Activated CD4-positive, alpha-beta T cell treated with anti-CD3 and anti-CD28 coated beads, Interleukin-10, Interleukin-2, amounts not matched to agents 100 ng/mL and 50 ng/mL, durations not matched to agents 16 hours and 8 hours (primary cell): Measurements from ENCODE around the gene SAFB2.

Experiments used
- DNase-seq: peaks from one replicate; pipeline ENCODE4 v3.0.0-alpha.2; 2020

SAFB2 gene

GRCh38 chr19:5605362-5605761 lies 17.2 kb downstream of the SAFB2 start:
- no peak for DNase-seq

GRCh38 chr19:5603626-5604025 lies 18.9 kb downstream of the SAFB2 start:
- no peak for DNase-seq

GRCh38 chr19:5600797-5601196 lies 21.8 kb downstream of the SAFB2 start:
- DNase-seq, result no peak

GRCh38 chr19:5595745-5596144 lies 26.8 kb downstream of the SAFB2 start:
- no peak for DNase-seq

- no peak for DNase-seq
These were observed 27.4 kb downstream of the SAFB2 start for GRCh38 chr19:5595129-5595528.

GRCh38 chr19:5594521-5594950 lies 28.0 kb downstream of the SAFB2 start:
- no peak for DNase-seq

GRCh38 chr19:5593343-5594255 lies 29.0 kb downstream of the SAFB2 start:
- no peak for DNase-seq

GRCh38 chr19:5592531-5593342 lies 29.8 kb downstream of the SAFB2 start:
- DNase-seq, result no peak

GRCh38 chr19:5591476-5591875 lies 31.1 kb downstream of the SAFB2 start:
- no peak for DNase-seq

- DNase-seq, result no peak
These were observed 31.8 kb downstream of the SAFB2 start for GRCh38 chr19:5590865-5591154.

- DNase-seq, result no peak
These were observed 32.3 kb downstream of the SAFB2 start for GRCh38 chr19:5590151-5590864.

GRCh38 chr19:5588906-5589676 lies 33.5 kb downstream of the SAFB2 start:
- no peak for DNase-seq

GRCh38 chr19:5588441-5588840 lies 34.1 kb downstream of the SAFB2 start:
- DNase-seq, result no peak

GRCh38 chr19:5587661-5588060 lies 34.9 kb downstream of the SAFB2 start:
- no peak for DNase-seq

GRCh38 chr19:5587071-5587455 lies 35.5 kb downstream of the SAFB2 start:
- DNase-seq, result no peak

GRCh38 chr19:5586300-5587070 lies 36.1 kb downstream of the SAFB2 start:
- peak; percentile 10 for DNase-seq

GRCh38 chr19:5585461-5586299 lies 36.9 kb downstream of the SAFB2 start:
- peak; percentile 34 for DNase-seq

- no peak for DNase-seq
These were observed 42.4 kb downstream of the SAFB2 start for GRCh38 chr19:5580161-5580571.

- no peak for DNase-seq
These were observed 42.9 kb downstream of the SAFB2 start for GRCh38 chr19:5579697-5580096.

GRCh38 chr19:5579286-5579685 lies 43.3 kb downstream of the SAFB2 start:
- DNase-seq, result no peak
